Smooth muscle cell (in vitro differentiated cells): ENCODE results near the gene TMEM273. TPM values are rescaled to one million over a fixed set of nuclear protein-coding genes. Genes with fewer than 3 reads are reported as not detected.

ENCODE experiments used
- DNase-seq: peaks from one replicate; lab custom pipeline; 2025; ENCODE audit not compliant: unreplicated experiment; lab: John Stamatoyannopoulos, UW
- H2AFZ ChIP-seq: fragments of 200-600 bp; sonication (generic); 2 replicates; pipeline ENCODE4 v1.6.0; 2016; ENCODE audit warnings: antibody characterized with exemption, low read depth, mild to moderate bottlenecking
- H3F3A ChIP-seq: fragments of 200-600 bp; sonication (generic); 2 replicates; pipeline ENCODE4 v1.6.0; 2017; ENCODE audit warnings: antibody characterized with exemption, low read depth
- H3K27ac ChIP-seq: fragments of 200-600 bp; sonication (generic); 2 replicates; pipeline ENCODE4 v1.5.1; 2016; ENCODE audit warnings: low read depth, mild to moderate bottlenecking
- H3K27me3 ChIP-seq: fragments of 200-600 bp; sonication (generic); 2 replicates; pipeline ENCODE4 v1.6.1; 2016; ENCODE audit warnings: low read depth, mild to moderate bottlenecking
- H3K36me3 ChIP-seq: fragments of 200-600 bp; sonication (generic); 2 replicates; pipeline ENCODE4 v1.5.1; 2016; ENCODE audit warnings: low read depth
- H3K4me1 ChIP-seq: fragments of 200-600 bp; sonication (generic); 2 replicates; pipeline ENCODE4 v1.5.1; 2016; ENCODE audit warnings: low read depth
- H3K4me2 ChIP-seq: fragments of 200-600 bp; sonication (generic); 2 replicates; pipeline ENCODE4 v1.6.0; 2016; ENCODE audit warnings: mild to moderate bottlenecking
- H3K4me3 ChIP-seq: fragments of 200-600 bp; sonication (generic); 2 replicates; pipeline ENCODE4 v1.5.1; 2016; ENCODE audit warnings: mild to moderate bottlenecking
- H3K79me2 ChIP-seq: fragments of 200-600 bp; sonication (generic); 2 replicates; pipeline ENCODE4 v1.6.0; 2016; ENCODE audit warnings: low read depth, mild to moderate bottlenecking
- H3K9ac ChIP-seq: fragments of 200-600 bp; sonication (generic); 2 replicates; pipeline ENCODE4 v1.6.0; 2016; ENCODE audit warnings: low read depth
- H3K9me3 ChIP-seq: fragments of 200-600 bp; sonication (generic); replicated peaks from 2 replicates; pipeline ENCODE4 v1.5.1; 2016; ENCODE audit warnings: low read depth
- H4K20me1 ChIP-seq: fragments of 200-600 bp; sonication (generic); 2 replicates; pipeline ENCODE4 v1.6.0; 2016; ENCODE audit warnings: low read depth
- CTCF ChIP-seq: fragments of 200-600 bp; sonication (generic); IDR thresholded peaks from 2 replicates; pipeline ENCODE4 v1.5.1; 2017; ENCODE audit warnings: borderline replicate concordance, mild to moderate bottlenecking, antibody characterized with exemption; ENCODE audit not compliant: insufficient read depth, poor library complexity, severe bottlenecking
- WGBS: methylation state at CpG from one replicate; pipeline ENCODE4 v1.1.7; 2016; ENCODE audit warnings: low lambda C conversion rate; 5-methylcytosine and 5-hydroxymethylcytosine counted together
- polyA plus RNA-seq: library from polyadenylated mRNA; unstranded; fragments of >200 nt; fragmentation: Nextera tagmentation; extraction: Ambion mirVana; gene quantifications from 2 replicates; pipeline ENCODE4 v1.2.1, GENCODE V29; 2016
- total RNA-seq: library from RNA; depleted of rRNA; stranded (reverse); fragments of >200 nt; gene quantifications from 2 replicates; pipeline ENCODE4 v1.2.3, GENCODE V29; 2014

The TMEM273 gene
- total and polyA plus RNA-seq, 2 experiments from 2014 or later = 0.09 TPM; not detected in 1

GRCh38 chr10:49168831-49169500, 19.2 kb downstream of the TMEM273 start:
- H3K4me1 ChIP-seq = no peaks in the 10 kb centered on the region
- no peak overlapping the region for H3K27ac ChIP-seq
- H3K27me3 ChIP-seq = no peaks in the 10 kb centered on the region
- no peaks in the 10 kb centered on the region for H4K20me1 ChIP-seq
- no peaks in the 10 kb centered on the region for H3K36me3 ChIP-seq
- whole genome bisulfite sequencing = 89% methylated on average over 6 of the region's 6 CpGs
- H3K4me3 ChIP-seq = no peak overlapping the region
- no peak for TF ChIP-seq CTCF
- H3K79me2 ChIP-seq = no peaks in the 10 kb centered on the region
- no peak overlapping the region for H3K9ac ChIP-seq
- no peaks in the 10 kb centered on the region for H3F3A ChIP-seq
- no peaks in the 10 kb centered on the region for H3K9me3 ChIP-seq
- no peak overlapping the region for H3K4me2 ChIP-seq
- H2AFZ ChIP-seq = no peak overlapping the region
- DNase-seq = no peak

GRCh38 chr10:49168171-49168540, 20.0 kb downstream of the TMEM273 start:
- H3K27me3 ChIP-seq = no peaks in the 10 kb centered on the region
- no peaks in the 10 kb centered on the region for H3K36me3 ChIP-seq
- H3K27ac ChIP-seq = no peak overlapping the region
- no peak for TF ChIP-seq CTCF
- H3K9me3 ChIP-seq = no peaks in the 10 kb centered on the region
- no peak overlapping the region for H3K9ac ChIP-seq
- no peaks in the 10 kb centered on the region for H3K79me2 ChIP-seq
- H3K4me1 ChIP-seq = no peaks in the 10 kb centered on the region
- H3K4me2 ChIP-seq = no peak overlapping the region
- H3F3A ChIP-seq = no peaks in the 10 kb centered on the region
- WGBS = 97% methylated on average over 4 of the region's 4 CpGs
- no peaks in the 10 kb centered on the region for H4K20me1 ChIP-seq
- H2AFZ ChIP-seq = no peak overlapping the region
- DNase-seq = no peak
- H3K4me3 ChIP-seq = no peak overlapping the region

- Histone ChIP-seq H3K27me3 (no peaks in the 10 kb centered on the region), H3K4me2 (no peak overlapping the region), H3K79me2 (no peaks in the 10 kb centered on the region), H3K27ac (no peak overlapping the region), H3K4me3 (no peak overlapping the region), H2AFZ (no peak overlapping the region), H3K4me1 (no peaks in the 10 kb centered on the region), H3F3A (no peaks in the 10 kb centered on the region), H3K9ac (no peak overlapping the region), H3K9me3 (no peaks in the 10 kb centered on the region), H3K36me3 (no peaks in the 10 kb centered on the region), H4K20me1 (no peaks in the 10 kb centered on the region)
- TF ChIP-seq CTCF = no peak
- 94% methylated on average over 12 of the region's 12 CpGs for WGBS
- DNase-seq = no peak
Observed at GRCh38 chr10:49167425-49168170, 20.6 kb downstream of the TMEM273 start.
